ENCODE results near the gene QPCTL. TPM values are rescaled to one million over a fixed set of nuclear protein-coding genes. Genes with fewer than 3 reads are reported as not detected.
A peak's percentile ranks its signal among the peaks of the same experiment; 100 is the strongest.

Gene QPCTL
- total and polyA plus RNA-seq, 2 of the 13 experiments (the other 11 are each of a cell fraction or from before 2014, with no cell fraction given) = 16.0 to 19.1 TPM

DNA sequence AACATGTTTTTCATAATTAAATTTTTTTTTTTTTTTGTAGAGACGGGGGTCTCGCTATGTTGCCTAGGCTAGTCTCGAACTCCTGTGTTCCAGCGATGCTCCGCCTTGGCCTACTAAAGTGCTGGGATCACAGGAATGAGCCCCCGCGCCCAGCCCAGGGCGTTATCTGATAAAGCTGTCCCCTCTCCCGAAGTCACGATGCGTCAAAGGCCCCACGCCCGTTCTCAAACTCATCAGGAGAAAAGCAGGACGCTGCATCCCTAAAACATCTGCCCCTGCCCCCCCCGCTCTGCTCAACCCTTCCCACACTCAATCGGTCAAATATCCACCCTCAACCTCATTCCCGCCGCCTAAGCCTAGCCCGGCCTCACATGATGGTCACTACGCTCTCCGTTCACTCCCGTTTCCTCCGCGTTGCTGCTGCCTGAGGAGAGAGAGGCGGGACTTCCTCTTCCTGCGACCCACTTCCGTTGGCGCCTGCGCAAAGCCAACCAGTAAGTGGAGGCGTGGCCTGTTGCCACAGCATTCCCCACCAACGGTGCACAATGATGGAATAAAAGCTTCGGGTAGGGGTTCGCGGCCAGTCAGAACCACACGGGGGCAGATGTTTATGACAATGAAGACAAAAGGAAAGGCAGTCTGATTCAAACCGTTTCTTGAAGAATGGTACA lies 815 bp upstream of the QPCTL start, which contains the start of gene SNRPD2 (continued):
- TF ChIP-seq, protein P1, sequence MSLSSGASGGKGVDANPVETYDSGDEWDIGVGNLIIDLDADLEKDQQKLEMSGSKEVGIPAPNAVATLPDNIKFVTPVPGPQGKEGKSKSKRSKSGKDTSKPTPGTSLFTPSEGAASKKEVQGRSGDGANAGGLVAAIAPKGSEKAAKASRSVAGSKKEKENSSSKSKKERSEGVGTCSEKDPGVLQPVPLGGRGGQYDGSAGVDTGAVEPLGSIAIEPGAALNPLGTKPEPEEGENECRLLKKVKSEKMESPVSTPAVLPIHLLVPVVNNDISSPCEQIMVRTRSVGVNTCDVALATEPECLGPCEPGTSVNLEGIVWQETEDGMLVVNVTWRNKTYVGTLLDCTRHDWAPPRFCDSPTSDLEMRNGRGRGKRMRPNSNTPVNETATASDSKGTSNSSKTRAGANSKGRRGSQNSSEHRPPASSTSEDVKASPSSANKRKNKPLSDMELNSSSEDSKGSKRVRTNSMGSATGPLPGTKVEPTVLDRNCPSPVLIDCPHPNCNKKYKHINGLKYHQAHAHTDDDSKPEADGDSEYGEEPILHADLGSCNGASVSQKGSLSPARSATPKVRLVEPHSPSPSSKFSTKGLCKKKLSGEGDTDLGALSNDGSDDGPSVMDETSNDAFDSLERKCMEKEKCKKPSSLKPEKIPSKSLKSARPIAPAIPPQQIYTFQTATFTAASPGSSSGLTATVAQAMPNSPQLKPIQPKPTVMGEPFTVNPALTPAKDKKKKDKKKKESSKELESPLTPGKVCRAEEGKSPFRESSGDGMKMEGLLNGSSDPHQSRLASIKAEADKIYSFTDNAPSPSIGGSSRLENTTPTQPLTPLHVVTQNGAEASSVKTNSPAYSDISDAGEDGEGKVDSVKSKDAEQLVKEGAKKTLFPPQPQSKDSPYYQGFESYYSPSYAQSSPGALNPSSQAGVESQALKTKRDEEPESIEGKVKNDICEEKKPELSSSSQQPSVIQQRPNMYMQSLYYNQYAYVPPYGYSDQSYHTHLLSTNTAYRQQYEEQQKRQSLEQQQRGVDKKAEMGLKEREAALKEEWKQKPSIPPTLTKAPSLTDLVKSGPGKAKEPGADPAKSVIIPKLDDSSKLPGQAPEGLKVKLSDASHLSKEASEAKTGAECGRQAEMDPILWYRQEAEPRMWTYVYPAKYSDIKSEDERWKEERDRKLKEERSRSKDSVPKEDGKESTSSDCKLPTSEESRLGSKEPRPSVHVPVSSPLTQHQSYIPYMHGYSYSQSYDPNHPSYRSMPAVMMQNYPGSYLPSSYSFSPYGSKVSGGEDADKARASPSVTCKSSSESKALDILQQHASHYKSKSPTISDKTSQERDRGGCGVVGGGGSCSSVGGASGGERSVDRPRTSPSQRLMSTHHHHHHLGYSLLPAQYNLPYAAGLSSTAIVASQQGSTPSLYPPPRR (CRISPR knock-in tag; IDR thresholded peaks at IDR 0.05; ENCODE audit: borderline replicate concordance) = no peak
- TF ChIP-seq CBX2 (IDR thresholded peaks at IDR 0.05; ENCODE audit: low read depth, low read length) (no peak), CBX2 (CRISPR knock-in tag; IDR thresholded peaks at IDR 0.05; ENCODE audit: low read depth) (0 out of 2 replicates have a peak, but pooled peaks have one; percentile 67), FOXA3 (CRISPR knock-in tag; IDR thresholded peaks at IDR 0.05) (peak; percentile 45; the same call in 1 of the 2 replicates), PHF8 (CRISPR knock-in tag; IDR thresholded peaks at IDR 0.05) (peak; percentile 84), EP300 (IDR thresholded peaks at IDR 0.05; ENCODE audit: low read depth in 2 of 2, low read length in 2 of 2) (no peak), EP300 (CRISPR knock-in tag; IDR thresholded peaks at IDR 0.05; ENCODE audit: borderline replicate concordance) (no peak), REPIN1 (CRISPR knock-in tag; IDR thresholded peaks at IDR 0.05; ENCODE audit: borderline replicate concordance, low read depth) (peak; percentile 54), ZNF331 (CRISPR knock-in tag; IDR thresholded peaks at IDR 0.05) (peak; percentile 42; the same call in 1 of the 2 replicates), RFXANK (CRISPR knock-in tag; IDR thresholded peaks at IDR 0.05) (0 out of 2 replicates have a peak, but pooled peaks have one; percentile 30), ZSCAN31 (CRISPR knock-in tag; IDR thresholded peaks at IDR 0.05; ENCODE audit: low read depth) (0 out of 2 replicates have a peak, but pooled peaks have one; percentile 29), HES4 (CRISPR knock-in tag; IDR thresholded peaks at IDR 0.05; ENCODE audit: borderline replicate concordance) (peak; percentile 63; the same call in 1 of the 2 replicates), ATF7-NPFF (CRISPR knock-in tag; IDR thresholded peaks at IDR 0.05; ENCODE audit: low read depth) (peak; percentile 74), HOXA3 (CRISPR knock-in tag; IDR thresholded peaks at IDR 0.05) (peak; percentile 56; the same call in 1 of the 2 replicates), ZNF446 (CRISPR knock-in tag; IDR thresholded peaks at IDR 0.05) (peak; percentile 16; the same call in 1 of the 2 replicates), KDM2A (CRISPR knock-in tag; IDR thresholded peaks at IDR 0.05; ENCODE audit: borderline replicate concordance, low read depth) (peak; percentile 76), ZSCAN29 (CRISPR knock-in tag; conservative IDR thresholded peaks at IDR 0.05) (no peak), MYNN (CRISPR knock-in tag; IDR thresholded peaks at IDR 0.05; ENCODE audit: low read depth) (peak; percentile 80; the same call in 1 of the 2 replicates), ZMAT3 (CRISPR knock-in tag; conservative IDR thresholded peaks at IDR 0.05) (peak; percentile 42; the same call in 1 of the 2 replicates), ZBTB3 (CRISPR knock-in tag; IDR thresholded peaks at IDR 0.05; ENCODE audit: borderline replicate concordance, low read depth) (0 out of 2 replicates have a peak, but pooled peaks have one; percentile 31)
- TF ChIP-seq, protein P2, sequence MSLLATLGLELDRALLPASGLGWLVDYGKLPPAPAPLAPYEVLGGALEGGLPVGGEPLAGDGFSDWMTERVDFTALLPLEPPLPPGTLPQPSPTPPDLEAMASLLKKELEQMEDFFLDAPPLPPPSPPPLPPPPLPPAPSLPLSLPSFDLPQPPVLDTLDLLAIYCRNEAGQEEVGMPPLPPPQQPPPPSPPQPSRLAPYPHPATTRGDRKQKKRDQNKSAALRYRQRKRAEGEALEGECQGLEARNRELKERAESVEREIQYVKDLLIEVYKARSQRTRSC (CRISPR knock-in tag; IDR thresholded peaks at IDR 0.05; ENCODE audit: low read depth) = 0 out of 2 replicates have a peak, but pooled peaks have one; percentile 40
- TF ChIP-seq, protein P3, sequence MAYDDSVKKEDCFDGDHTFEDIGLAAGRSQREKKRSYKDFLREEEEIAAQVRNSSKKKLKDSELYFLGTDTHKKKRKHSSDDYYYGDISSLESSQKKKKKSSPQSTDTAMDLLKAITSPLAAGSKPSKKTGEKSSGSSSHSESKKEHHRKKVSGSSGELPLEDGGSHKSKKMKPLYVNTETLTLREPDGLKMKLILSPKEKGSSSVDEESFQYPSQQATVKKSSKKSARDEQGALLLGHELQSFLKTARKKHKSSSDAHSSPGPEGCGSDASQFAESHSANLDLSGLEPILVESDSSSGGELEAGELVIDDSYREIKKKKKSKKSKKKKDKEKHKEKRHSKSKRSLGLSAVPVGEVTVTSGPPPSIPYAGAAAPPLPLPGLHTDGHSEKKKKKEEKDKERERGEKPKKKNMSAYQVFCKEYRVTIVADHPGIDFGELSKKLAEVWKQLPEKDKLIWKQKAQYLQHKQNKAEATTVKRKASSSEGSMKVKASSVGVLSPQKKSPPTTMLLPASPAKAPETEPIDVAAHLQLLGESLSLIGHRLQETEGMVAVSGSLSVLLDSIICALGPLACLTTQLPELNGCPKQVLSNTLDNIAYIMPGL (CRISPR knock-in tag; IDR thresholded peaks at IDR 0.05; ENCODE audit: borderline replicate concordance in 1 of 2, low read depth in 1 of 2) = peak; percentile 63 to 71; a peak in 3 of 4 replicates
